ENCODE measurements around the gene EGFLAM. TPM values are rescaled to one million over a fixed set of nuclear protein-coding genes. Genes with fewer than 3 reads are reported as not detected.
A peak's percentile ranks its signal among the peaks of the same experiment; 100 is the strongest.

Gene EGFLAM
- total and polyA plus RNA-seq, 3 donors from 2014 or later, result 12.0 to 38.8 (median 15.2) TPM

GRCh38 chr5:38438757-38439156, 180.4 kb downstream of the EGFLAM start:
- no peak overlapping the region for H3K4me3 ChIP-seq
- no peaks in the 10 kb centered on the region for H3K27me3 ChIP-seq
- 86 to 89% methylated on average over 1 of the region's 1 CpG for WGBS, 2 donors
- TF ChIP-seq POLR2A (IDR thresholded peaks at IDR 0.05) (no peak), CTCF (IDR thresholded peaks at IDR 0.05) (no peak)
- intact Hi-C loops (cut with DNase I; ENCODE audit: low total_unique reads), result no loop called here
- H3K27ac ChIP-seq, result no peak overlapping the region
- H3K36me3 ChIP-seq (ENCODE audit: low read depth, missing control alignments), result no peaks in the 10 kb centered on the region
- H3K9me3 ChIP-seq, result no peaks in the 10 kb centered on the region
- no peak for DNase-seq
- H3K4me1 ChIP-seq, result peaks cover 4% of the 10 kb centered on the region

GRCh38 chr5:38441453-38442246, 183.3 kb downstream of the EGFLAM start:
- 35% methylated on average over 9 of the region's 9 CpGs for WGBS, 2 donors
- Histone ChIP-seq H3K27ac (no peak overlapping the region), H3K36me3 (ENCODE audit: low read depth, missing control alignments) (no peaks in the 10 kb centered on the region), H3K27me3 (no peaks in the 10 kb centered on the region), H3K9me3 (no peaks in the 10 kb centered on the region), H3K4me3 (no peak overlapping the region), H3K4me1 (no peaks in the 10 kb centered on the region)
- DNase-seq, result peak; percentile 96
- intact Hi-C loops (cut with DNase I; ENCODE audit: low total_unique reads), result loop anchor here (10.0 kb wide), 2 partner anchors 223 to 363 kb away; no protein-coding TSS in a partner anchor
- TF ChIP-seq CTCF (IDR thresholded peaks at IDR 0.05), result peak; percentile 91 to 96 (median 96)
- TF ChIP-seq POLR2A (IDR thresholded peaks at IDR 0.05), result no peak

GRCh38 chr5:38442247-38442573, 183.9 kb downstream of the EGFLAM start:
- intact Hi-C loops (cut with DNase I; ENCODE audit: low total_unique reads), result loop anchor here (10.0 kb wide), 2 partner anchors 223 to 363 kb away; no protein-coding TSS in a partner anchor
- H3K9me3 ChIP-seq, result no peaks in the 10 kb centered on the region
- TF ChIP-seq CTCF (IDR thresholded peaks at IDR 0.05), result no peak
- TF ChIP-seq POLR2A (IDR thresholded peaks at IDR 0.05), result no peak
- no peaks in the 10 kb centered on the region for H3K27me3 ChIP-seq
- 80 to 85% methylated on average over 2 of the region's 2 CpGs for WGBS, 2 donors
- no peak overlapping the region for H3K27ac ChIP-seq
- no peak overlapping the region for H3K4me3 ChIP-seq
- no peaks in the 10 kb centered on the region for H3K4me1 ChIP-seq
- no peaks in the 10 kb centered on the region for H3K36me3 ChIP-seq (ENCODE audit: low read depth, missing control alignments)
- DNase-seq, result no peak

GRCh38 chr5:38443390-38443789, 185.0 kb downstream of the EGFLAM start:
- H3K27me3 ChIP-seq, result no peaks in the 10 kb centered on the region
- TF ChIP-seq CTCF (IDR thresholded peaks at IDR 0.05) (no peak), POLR2A (IDR thresholded peaks at IDR 0.05) (no peak)
- no peaks in the 10 kb centered on the region for H3K36me3 ChIP-seq (ENCODE audit: low read depth, missing control alignments)
- DNase-seq, result no peak
- H3K9me3 ChIP-seq, result no peaks in the 10 kb centered on the region
- 88 to 93% methylated on average over 7 of the region's 7 CpGs for WGBS, 2 donors
- intact Hi-C loops (cut with DNase I; ENCODE audit: low total_unique reads), result loop anchor here (10.0 kb wide), 2 partner anchors 221 to 361 kb away; no protein-coding TSS in a partner anchor
- no peaks in the 10 kb centered on the region for H3K4me1 ChIP-seq
- H3K27ac ChIP-seq, result no peak overlapping the region
- no peak overlapping the region for H3K4me3 ChIP-seq

All from testis (tissue), 3 donors.